HepG2 (cell line): ENCODE data around the gene RAB30. TPM values are rescaled to one million over a fixed set of nuclear protein-coding genes. Genes with fewer than 3 reads are reported as not detected.

Experiments
- NFKBIZ ChIP-seq: IDR thresholded peaks from 2 replicates; pipeline ENCODE4 v1.6.1; 2018; ENCODE audit warnings: missing genetic modification reagents, missing compliant biosample characterization
- SAP130 ChIP-seq: IDR thresholded peaks from 2 replicates; pipeline ENCODE4 v1.6.1; 2016; ENCODE audit warnings: low read depth
- ZNF256 ChIP-seq: sonication (generic); formaldehyde crosslinking; conservative IDR thresholded peaks from 2 replicates; pipeline ENCODE4 v1.4.0; 2020; ENCODE audit warnings: missing genetic modification reagents
- ZNF326 ChIP-seq: sonication (generic); formaldehyde crosslinking; IDR thresholded peaks from 2 replicates; pipeline ENCODE4 v1.4.0; 2020; ENCODE audit warnings: missing genetic modification reagents, borderline replicate concordance
- ZNF34 ChIP-seq: sonication (generic); formaldehyde crosslinking; IDR thresholded peaks from 2 replicates; pipeline ENCODE4 v1.4.0; 2020; ENCODE audit warnings: mild to moderate bottlenecking, missing genetic modification reagents, borderline replicate concordance
- ZNF615 ChIP-seq: sonication (generic); formaldehyde crosslinking; IDR thresholded peaks from 2 replicates; pipeline ENCODE4 v1.5.0; 2020; ENCODE audit warnings: mild to moderate bottlenecking, missing genetic modification reagents, borderline replicate concordance
- ZNF660 ChIP-seq: sonication (generic); formaldehyde crosslinking; IDR thresholded peaks from 2 replicates; pipeline ENCODE4 v1.5.1; 2020; ENCODE audit warnings: mild to moderate bottlenecking, low read depth, missing genetic modification reagents, borderline replicate concordance
- polyA plus RNA-seq, 8 experiments: library from polyadenylated mRNA; depleted of rRNA in 3 of 8; stranded (reverse) in 7 of 8; unstranded in 1 of 8; fragments of >200 nt; fragmentation: Illumina TruSeq in 4 of 8; extraction: Trizol in 4 of 8; gene quantifications; 2 replicates each; pipeline versions ENCODE4 v1.2.1 to v1.2.3, GENCODE V29; 2011 to 2016; ENCODE audit warnings: low read depth in 4 of 8, missing spikeins in 1 of 8, mixed read lengths in 1 of 8; ENCODE audit not compliant: insufficient read depth in 1 of 8
- total RNA-seq, 5 experiments: library from RNA; depleted of rRNA; stranded (reverse); fragments of >200 nt; fragmentation: Illumina TruSeq; extraction: Trizol; gene quantifications; 2 replicates each; pipeline ENCODE4 v1.2.3, GENCODE V29; 2016; ENCODE audit warnings: low read depth in 1 of 5
- TF ChIP-seq, protein P1 (sequence below): sonication (generic); formaldehyde crosslinking; IDR thresholded peaks from 2 replicates; pipeline ENCODE4 v1.4.0; 2020; ENCODE audit warnings: mild to moderate bottlenecking, missing genetic modification reagents, borderline replicate concordance
- TF ChIP-seq, protein P2 (sequence below): sonication (generic); formaldehyde crosslinking; IDR thresholded peaks from 2 replicates; pipeline ENCODE4 v1.8.0; 2023; ENCODE audit warnings: mild to moderate bottlenecking, missing genetic modification reagents
- TF ChIP-seq, protein P3 (sequence below): sonication (generic); formaldehyde crosslinking; IDR thresholded peaks from 2 replicates; pipeline ENCODE4 v1.5.0; 2020; ENCODE audit warnings: mild to moderate bottlenecking, missing genetic modification reagents
- TF ChIP-seq, protein P4 (sequence below): sonication (generic); formaldehyde crosslinking; conservative IDR thresholded peaks from 2 replicates; pipeline ENCODE4 v1.4.0; 2020; ENCODE audit warnings: missing genetic modification reagents
- TF ChIP-seq, protein P5 (sequence below): sonication (generic); formaldehyde crosslinking; IDR thresholded peaks from 2 replicates; pipeline ENCODE4 v1.4.0; 2020; ENCODE audit warnings: mild to moderate bottlenecking, missing genetic modification reagents
- TF ChIP-seq, protein P6 (sequence below): IDR thresholded peaks from 2 replicates; pipeline ENCODE4 v1.6.1; 2012; ENCODE audit warnings: low read depth, low read length, improper control_type of control experiment

RAB30 gene
- total and polyA plus RNA-seq, 2 of the 13 experiments (the other 11 are each of a cell fraction or from before 2014, with no cell fraction given): 3.7 to 5.0 TPM

DNA sequence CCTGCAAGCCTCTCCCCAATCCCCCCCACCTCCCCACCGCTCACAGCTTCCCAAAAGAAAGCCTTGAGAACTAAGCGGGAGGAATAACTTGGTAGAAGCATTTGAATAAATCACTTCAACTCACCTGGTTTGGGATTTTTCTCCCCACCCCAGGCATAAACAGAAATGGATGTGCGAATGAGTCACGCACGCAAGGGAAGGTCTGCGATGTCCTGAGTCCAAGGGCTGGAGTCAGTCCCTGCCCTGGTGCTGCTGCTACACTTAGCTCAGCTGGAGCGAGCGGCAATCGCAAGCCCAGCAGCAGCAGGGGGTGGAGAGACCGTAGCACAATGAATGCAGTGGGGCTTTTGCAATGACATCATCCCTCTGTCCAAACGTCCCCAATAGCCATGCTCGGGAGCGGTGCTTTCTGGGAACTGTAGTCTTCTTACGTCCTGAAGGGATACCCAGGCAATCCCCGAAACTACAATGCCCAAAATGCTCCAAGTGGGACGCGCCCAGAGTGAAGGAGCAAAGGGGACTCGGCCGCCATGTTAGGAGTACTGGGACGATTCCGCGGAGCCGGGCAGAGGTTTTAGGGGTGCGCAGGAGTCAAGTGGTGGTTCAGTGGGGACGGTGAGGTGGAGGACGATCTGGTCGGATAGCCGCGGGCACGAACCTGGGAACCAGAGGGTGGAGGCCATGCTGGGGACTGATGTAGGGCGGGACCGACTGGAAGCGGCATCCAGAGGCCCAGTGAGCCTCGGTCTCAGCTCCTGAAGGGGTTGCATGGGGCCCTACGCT lies at the start of gene RAB30 (continued):
- no peak for TF ChIP-seq ZNF615 (CRISPR knock-in tag)
- TF ChIP-seq ZNF660 (CRISPR knock-in tag): no peak
- TF ChIP-seq SAP130 (CRISPR knock-in tag): peak; percentile 98
- TF ChIP-seq, protein P1, sequence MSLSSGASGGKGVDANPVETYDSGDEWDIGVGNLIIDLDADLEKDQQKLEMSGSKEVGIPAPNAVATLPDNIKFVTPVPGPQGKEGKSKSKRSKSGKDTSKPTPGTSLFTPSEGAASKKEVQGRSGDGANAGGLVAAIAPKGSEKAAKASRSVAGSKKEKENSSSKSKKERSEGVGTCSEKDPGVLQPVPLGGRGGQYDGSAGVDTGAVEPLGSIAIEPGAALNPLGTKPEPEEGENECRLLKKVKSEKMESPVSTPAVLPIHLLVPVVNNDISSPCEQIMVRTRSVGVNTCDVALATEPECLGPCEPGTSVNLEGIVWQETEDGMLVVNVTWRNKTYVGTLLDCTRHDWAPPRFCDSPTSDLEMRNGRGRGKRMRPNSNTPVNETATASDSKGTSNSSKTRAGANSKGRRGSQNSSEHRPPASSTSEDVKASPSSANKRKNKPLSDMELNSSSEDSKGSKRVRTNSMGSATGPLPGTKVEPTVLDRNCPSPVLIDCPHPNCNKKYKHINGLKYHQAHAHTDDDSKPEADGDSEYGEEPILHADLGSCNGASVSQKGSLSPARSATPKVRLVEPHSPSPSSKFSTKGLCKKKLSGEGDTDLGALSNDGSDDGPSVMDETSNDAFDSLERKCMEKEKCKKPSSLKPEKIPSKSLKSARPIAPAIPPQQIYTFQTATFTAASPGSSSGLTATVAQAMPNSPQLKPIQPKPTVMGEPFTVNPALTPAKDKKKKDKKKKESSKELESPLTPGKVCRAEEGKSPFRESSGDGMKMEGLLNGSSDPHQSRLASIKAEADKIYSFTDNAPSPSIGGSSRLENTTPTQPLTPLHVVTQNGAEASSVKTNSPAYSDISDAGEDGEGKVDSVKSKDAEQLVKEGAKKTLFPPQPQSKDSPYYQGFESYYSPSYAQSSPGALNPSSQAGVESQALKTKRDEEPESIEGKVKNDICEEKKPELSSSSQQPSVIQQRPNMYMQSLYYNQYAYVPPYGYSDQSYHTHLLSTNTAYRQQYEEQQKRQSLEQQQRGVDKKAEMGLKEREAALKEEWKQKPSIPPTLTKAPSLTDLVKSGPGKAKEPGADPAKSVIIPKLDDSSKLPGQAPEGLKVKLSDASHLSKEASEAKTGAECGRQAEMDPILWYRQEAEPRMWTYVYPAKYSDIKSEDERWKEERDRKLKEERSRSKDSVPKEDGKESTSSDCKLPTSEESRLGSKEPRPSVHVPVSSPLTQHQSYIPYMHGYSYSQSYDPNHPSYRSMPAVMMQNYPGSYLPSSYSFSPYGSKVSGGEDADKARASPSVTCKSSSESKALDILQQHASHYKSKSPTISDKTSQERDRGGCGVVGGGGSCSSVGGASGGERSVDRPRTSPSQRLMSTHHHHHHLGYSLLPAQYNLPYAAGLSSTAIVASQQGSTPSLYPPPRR (CRISPR knock-in tag): no peak; the same call in 1 of the 2 replicates
- TF ChIP-seq, protein P2, sequence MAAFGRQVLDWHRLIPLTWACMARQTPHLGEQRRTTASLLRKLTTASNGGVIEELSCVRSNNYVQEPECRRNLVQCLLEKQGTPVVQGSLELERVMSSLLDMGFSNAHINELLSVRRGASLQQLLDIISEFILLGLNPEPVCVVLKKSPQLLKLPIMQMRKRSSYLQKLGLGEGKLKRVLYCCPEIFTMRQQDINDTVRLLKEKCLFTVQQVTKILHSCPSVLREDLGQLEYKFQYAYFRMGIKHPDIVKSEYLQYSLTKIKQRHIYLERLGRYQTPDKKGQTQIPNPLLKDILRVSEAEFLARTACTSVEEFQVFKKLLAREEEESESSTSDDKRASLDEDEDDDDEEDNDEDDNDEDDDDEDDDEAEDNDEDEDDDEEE (CRISPR knock-in tag): no peak
- TF ChIP-seq, protein P3, sequence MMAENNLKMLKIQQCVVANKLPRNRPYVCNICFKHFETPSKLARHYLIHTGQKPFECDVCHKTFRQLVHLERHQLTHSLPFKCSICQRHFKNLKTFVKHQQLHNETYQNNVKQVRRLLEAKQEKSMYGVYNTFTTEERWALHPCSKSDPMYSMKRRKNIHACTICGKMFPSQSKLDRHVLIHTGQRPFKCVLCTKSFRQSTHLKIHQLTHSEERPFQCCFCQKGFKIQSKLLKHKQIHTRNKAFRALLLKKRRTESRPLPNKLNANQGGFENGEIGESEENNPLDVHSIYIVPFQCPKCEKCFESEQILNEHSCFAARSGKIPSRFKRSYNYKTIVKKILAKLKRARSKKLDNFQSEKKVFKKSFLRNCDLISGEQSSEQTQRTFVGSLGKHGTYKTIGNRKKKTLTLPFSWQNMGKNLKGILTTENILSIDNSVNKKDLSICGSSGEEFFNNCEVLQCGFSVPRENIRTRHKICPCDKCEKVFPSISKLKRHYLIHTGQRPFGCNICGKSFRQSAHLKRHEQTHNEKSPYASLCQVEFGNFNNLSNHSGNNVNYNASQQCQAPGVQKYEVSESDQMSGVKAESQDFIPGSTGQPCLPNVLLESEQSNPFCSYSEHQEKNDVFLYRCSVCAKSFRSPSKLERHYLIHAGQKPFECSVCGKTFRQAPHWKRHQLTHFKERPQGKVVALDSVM: 0 out of 2 replicates have a peak, but pooled peaks have one; percentile 23
- no peak for TF ChIP-seq ZNF34 (CRISPR knock-in tag)
- TF ChIP-seq, protein P4, sequence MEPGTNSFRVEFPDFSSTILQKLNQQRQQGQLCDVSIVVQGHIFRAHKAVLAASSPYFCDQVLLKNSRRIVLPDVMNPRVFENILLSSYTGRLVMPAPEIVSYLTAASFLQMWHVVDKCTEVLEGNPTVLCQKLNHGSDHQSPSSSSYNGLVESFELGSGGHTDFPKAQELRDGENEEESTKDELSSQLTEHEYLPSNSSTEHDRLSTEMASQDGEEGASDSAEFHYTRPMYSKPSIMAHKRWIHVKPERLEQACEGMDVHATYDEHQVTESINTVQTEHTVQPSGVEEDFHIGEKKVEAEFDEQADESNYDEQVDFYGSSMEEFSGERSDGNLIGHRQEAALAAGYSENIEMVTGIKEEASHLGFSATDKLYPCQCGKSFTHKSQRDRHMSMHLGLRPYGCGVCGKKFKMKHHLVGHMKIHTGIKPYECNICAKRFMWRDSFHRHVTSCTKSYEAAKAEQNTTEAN: 0 out of 2 replicates have a peak, but pooled peaks have one; percentile 11
- TF ChIP-seq, protein P5, sequence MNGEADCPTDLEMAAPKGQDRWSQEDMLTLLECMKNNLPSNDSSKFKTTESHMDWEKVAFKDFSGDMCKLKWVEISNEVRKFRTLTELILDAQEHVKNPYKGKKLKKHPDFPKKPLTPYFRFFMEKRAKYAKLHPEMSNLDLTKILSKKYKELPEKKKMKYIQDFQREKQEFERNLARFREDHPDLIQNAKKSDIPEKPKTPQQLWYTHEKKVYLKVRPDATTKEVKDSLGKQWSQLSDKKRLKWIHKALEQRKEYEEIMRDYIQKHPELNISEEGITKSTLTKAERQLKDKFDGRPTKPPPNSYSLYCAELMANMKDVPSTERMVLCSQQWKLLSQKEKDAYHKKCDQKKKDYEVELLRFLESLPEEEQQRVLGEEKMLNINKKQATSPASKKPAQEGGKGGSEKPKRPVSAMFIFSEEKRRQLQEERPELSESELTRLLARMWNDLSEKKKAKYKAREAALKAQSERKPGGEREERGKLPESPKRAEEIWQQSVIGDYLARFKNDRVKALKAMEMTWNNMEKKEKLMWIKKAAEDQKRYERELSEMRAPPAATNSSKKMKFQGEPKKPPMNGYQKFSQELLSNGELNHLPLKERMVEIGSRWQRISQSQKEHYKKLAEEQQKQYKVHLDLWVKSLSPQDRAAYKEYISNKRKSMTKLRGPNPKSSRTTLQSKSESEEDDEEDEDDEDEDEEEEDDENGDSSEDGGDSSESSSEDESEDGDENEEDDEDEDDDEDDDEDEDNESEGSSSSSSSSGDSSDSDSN (CRISPR knock-in tag): peak; percentile 92
- TF ChIP-seq ZNF326 (CRISPR knock-in tag): no peak
- TF ChIP-seq, protein P6, sequence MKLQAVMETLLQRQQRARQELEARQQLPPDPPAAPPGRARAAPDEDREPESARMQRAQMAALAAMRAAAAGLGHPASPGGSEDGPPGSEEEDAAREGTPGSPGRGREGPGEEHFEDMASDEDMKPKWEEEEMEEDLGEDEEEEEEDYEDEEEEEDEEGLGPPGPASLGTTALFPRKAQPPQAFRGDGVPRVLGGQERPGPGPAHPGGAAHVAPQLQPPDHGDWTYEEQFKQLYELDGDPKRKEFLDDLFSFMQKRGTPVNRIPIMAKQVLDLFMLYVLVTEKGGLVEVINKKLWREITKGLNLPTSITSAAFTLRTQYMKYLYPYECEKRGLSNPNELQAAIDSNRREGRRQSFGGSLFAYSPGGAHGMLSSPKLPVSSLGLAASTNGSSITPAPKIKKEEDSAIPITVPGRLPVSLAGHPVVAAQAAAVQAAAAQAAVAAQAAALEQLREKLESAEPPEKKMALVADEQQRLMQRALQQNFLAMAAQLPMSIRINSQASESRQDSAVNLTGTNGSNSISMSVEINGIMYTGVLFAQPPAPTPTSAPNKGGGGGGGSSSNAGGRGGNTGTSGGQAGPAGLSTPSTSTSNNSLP: peak; percentile 19; the same call in 1 of the 2 replicates
- TF ChIP-seq NFKBIZ: no peak
- no peak for TF ChIP-seq ZNF256 (CRISPR knock-in tag)
